Lung (tissue), 12 donors: ENCODE measurements around the gene GDF15. TPM values are rescaled to one million over a fixed set of nuclear protein-coding genes. Genes with fewer than 3 reads are reported as not detected.

ENCODE experiments used
- ATAC-seq: fragments of 200-7000 bp; cut with Tn5 transposase; one replicate; pipeline ENCODE4 v1.9.1; 2020; ENCODE audit warnings: moderate number of reproducible peaks; ENCODE audit not compliant: insufficient read depth, low FRiP score
- DNase-seq, 3 donors: peaks; one replicate each; pipeline ENCODE4 v3.0.0-alpha.2; 2013 to 2017
- H3K27ac ChIP-seq, 2 donors: one replicate each; pipeline ENCODE4 v1.5.1; 2013; ENCODE audit warnings: mild to moderate bottlenecking in 2 of 2, moderate library complexity in 2 of 2, control low read depth in 1 of 2, inconsistent platforms in 1 of 2, low read depth in 1 of 2, low read length in 1 of 2
- H3K27me3 ChIP-seq, 3 donors: one replicate each; pipeline ENCODE4 v1.5.1; 2013; ENCODE audit warnings: low read length in 2 of 3; ENCODE audit not compliant: control insufficient read depth in 3 of 3, insufficient read depth in 3 of 3
- H3K36me3 ChIP-seq, 4 donors: one replicate each; pipeline ENCODE4 v1.5.1; 2013; ENCODE audit warnings: low read length in 4 of 4, mild to moderate bottlenecking in 1 of 4, moderate library complexity in 1 of 4; ENCODE audit not compliant: control insufficient read depth in 4 of 4, insufficient read depth in 4 of 4
- H3K4me1 ChIP-seq, 5 donors: one replicate each; pipeline ENCODE4 v1.5.1; 2013; ENCODE audit warnings: low read length in 5 of 5, mild to moderate bottlenecking in 2 of 5, moderate library complexity in 1 of 5; ENCODE audit not compliant: control insufficient read depth in 5 of 5, insufficient read depth in 5 of 5
- H3K4me3 ChIP-seq: one replicate; pipeline ENCODE4 v1.5.1; 2013; ENCODE audit warnings: mild to moderate bottlenecking, control low read depth, moderate library complexity
- H3K9ac ChIP-seq, 2 donors: one replicate each; pipeline ENCODE4 v1.5.1; 2013; ENCODE audit warnings: low read length in 2 of 2, control low read depth in 1 of 2; ENCODE audit not compliant: insufficient read depth in 1 of 2
- H3K9me3 ChIP-seq, 4 donors: one replicate each; pipeline ENCODE4 v1.5.1; 2013; ENCODE audit warnings: low read length in 3 of 4, mild to moderate bottlenecking in 1 of 4, moderate library complexity in 1 of 4; ENCODE audit not compliant: control insufficient read depth in 4 of 4, insufficient read depth in 3 of 4
- WGBS, 2 donors: extraction: QIAGEN DNeasy Blood & Tissue Kit; methylation state at CpG; one replicate each; pipeline ENCODE4 v1.1.7; 2013; 5-methylcytosine and 5-hydroxymethylcytosine counted together
- polyA plus RNA-seq, 2 donors: library from polyadenylated mRNA; stranded (reverse); fragments of 200-250 nt; gene quantifications; one replicate each; pipeline ENCODE4 v1.2.1, GENCODE V29; 2013
- total RNA-seq, 2 donors: library from RNA; depleted of rRNA in 1 of 2; stranded (reverse); fragments of >200 nt in 1 of 2; gene quantifications; one replicate each; pipeline ENCODE4 v1.2.1, GENCODE V29; 2014 to 2021
- TF ChIP-seq, protein P1 (sequence below): IDR thresholded peaks from 2 replicates; pipeline ENCODE4 v1.5.1; 2012; ENCODE audit warnings: mild to moderate bottlenecking; ENCODE audit errors: control extremely low read depth, extremely low read depth
- donor health status: control.
- donor health status: control.
- donor health status: Bipolar disorder and iron deficiency.
- donor health status: healthy.
- donor health status: DM: yes; HTN: yes; CAD: no.

The GDF15 gene
- total and polyA plus RNA-seq, 4 donors = 45.4 to 119 (median 56.8) TPM

DNA sequence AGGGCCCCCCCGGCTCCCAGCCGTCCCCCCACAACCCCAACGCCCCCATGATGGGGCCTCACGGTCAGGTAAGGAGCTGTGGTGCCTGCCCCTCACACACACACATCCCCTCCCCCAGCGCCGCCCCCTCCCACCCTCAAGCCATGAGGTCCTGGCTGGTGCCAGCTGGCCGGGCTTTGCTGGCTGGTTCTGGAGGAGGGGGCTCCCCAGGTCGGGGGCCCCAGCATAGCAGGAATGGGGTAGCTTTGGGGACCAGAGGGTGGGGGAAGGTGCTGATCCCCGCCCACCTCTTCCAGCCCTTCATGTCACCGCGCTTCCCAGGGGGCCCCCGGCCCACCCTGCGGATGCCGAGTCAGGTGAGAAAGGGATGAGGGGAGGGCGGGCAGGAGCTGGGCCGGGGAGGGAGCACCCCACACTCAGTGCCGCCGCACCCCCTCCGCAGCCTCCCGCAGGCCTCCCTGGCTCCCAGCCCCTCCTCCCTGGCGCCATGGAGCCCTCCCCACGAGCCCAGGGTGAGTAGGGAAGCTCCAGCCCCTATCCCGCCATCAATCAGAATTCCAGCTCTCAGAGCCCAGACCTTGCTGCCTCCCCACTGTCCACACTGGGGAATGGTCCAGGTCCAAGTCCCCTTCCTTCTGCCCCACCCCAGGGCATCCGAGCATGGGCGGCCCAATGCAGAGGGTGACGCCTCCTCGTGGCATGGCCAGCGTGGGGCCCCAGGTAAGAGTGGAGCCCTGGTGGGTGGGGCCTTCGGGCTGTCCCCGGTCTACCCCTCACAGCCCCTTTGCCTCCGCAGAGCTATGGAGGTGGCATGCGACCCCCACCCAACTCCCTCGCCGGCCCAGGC is 45.6 kb downstream of the GDF15 start:
- Histone ChIP-seq H3K4me3 (no peak overlapping the region), H3K9me3 (no peaks in the 10 kb centered on the region), H3K4me1 (peaks cover 0 to 39% (median 17%) of the 10 kb centered on the region in 5 donors), H3K36me3 (peaks cover 0 to 12% (median 0%) of the 10 kb centered on the region in 4 donors), H3K9ac (no peak overlapping the region), H3K27me3 (no peaks in the 10 kb centered on the region), H3K27ac (no peak overlapping the region)
- WGBS, 2 donors = 85 to 89% methylated on average over 22 to 34 of the region's 34 CpGs
- DNase-seq = no peak
- TF ChIP-seq, protein P1, sequence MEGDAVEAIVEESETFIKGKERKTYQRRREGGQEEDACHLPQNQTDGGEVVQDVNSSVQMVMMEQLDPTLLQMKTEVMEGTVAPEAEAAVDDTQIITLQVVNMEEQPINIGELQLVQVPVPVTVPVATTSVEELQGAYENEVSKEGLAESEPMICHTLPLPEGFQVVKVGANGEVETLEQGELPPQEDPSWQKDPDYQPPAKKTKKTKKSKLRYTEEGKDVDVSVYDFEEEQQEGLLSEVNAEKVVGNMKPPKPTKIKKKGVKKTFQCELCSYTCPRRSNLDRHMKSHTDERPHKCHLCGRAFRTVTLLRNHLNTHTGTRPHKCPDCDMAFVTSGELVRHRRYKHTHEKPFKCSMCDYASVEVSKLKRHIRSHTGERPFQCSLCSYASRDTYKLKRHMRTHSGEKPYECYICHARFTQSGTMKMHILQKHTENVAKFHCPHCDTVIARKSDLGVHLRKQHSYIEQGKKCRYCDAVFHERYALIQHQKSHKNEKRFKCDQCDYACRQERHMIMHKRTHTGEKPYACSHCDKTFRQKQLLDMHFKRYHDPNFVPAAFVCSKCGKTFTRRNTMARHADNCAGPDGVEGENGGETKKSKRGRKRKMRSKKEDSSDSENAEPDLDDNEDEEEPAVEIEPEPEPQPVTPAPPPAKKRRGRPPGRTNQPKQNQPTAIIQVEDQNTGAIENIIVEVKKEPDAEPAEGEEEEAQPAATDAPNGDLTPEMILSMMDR = no peak
- no peak for ATAC-seq

DNA sequence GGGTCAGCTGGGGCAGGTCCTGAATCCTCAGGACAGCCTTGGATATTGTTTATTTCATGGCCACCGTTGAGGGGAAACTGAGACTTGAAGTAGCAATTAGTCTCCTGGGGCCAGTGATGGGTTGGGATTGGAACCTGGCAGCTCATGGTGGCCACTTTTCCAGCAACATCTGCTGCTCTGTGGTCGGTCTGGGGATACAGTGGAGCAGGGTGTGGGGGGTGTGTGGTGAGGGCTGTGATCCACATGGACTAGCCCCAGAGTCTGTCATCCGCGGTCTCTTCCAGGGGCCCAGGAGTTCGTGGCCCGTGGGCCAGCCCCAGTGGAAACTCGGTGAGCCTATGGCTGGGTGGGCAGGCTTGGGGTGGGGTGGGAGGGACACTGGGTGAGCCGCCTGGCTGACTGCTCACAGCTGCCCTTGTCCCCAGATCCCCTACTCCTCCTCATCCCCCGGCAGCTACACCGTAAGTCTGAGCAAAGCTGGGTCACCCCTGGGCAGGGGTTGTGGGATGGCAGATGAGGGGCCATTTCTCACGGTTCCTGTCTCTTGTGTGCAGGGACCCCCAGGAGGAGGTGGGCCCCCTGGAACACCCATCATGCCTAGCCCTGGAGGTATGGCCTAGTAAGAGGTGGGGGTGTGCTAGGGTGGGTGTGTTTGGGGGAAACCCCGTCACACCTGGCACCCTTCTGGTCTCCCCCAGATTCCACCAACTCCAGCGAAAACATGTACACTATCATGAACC is 46.5 kb downstream of the GDF15 start:
- Histone ChIP-seq H3K27ac (no peak overlapping the region), H3K4me1 (peaks cover 0 to 42% (median 21%) of the 10 kb centered on the region in 5 donors), H3K27me3 (no peaks in the 10 kb centered on the region), H3K9ac (no peak overlapping the region), H3K36me3 (peaks cover 0 to 10% (median 0%) of the 10 kb centered on the region in 4 donors), H3K4me3 (no peak overlapping the region), H3K9me3 (no peaks in the 10 kb centered on the region)
- ATAC-seq (no peak), DNase-seq (no peak)
- TF ChIP-seq, protein P1 = no peak
- 76 to 83% methylated on average over 13 of the region's 13 CpGs for whole genome bisulfite sequencing, 2 donors

DNA sequence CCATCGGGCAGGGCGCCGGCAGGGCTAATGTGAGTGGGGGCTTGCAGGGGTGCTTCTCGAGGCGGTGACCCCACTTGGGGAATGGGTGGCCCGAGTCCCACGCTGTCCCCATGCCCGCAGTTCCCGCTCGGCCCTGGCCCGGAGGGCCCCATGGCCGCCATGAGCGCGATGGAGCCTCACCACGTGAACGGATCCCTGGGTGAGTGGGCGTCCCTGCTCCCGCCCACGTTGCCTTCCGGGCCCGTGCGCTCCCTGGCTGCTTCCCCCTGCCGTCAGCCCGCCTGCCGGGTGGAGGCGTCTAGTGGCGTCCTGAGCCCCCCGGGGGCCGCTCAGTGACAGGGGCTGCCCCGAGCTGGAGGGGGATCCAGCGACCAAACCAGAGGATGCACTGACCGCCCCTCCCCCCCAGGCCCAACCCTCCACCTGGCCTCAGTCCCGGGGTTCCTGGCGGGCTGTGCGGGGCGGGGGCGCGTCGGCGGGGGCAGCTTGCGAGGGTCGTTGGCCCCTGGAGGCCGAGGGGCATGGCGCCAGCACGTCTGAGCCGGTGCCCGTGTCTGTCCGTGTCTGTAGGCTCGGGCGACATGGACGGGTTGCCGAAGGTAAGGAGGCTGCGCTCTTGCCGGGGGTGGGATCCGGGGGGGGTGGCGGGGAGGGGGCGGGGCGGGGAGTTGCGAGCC is 47.2 kb downstream of the GDF15 start:
- no peaks in the 10 kb centered on the region for H3K27me3 ChIP-seq
- peak overlapping the region; percentile 15 for H3K4me3 ChIP-seq
- H3K9ac ChIP-seq = no peak overlapping the region
- no peak overlapping the region for H3K27ac ChIP-seq
- ATAC-seq = no peak
- no peaks in the 10 kb centered on the region for H3K9me3 ChIP-seq
- peaks cover 0 to 7% (median 0%) of the 10 kb centered on the region in 4 donors for H3K36me3 ChIP-seq
- peak; percentile 64 to 74 (median 73) for DNase-seq
- WGBS, 2 donors = 12% methylated on average over 37 to 59 of the region's 59 CpGs
- TF ChIP-seq, protein P1 = no peak
- H3K4me1 ChIP-seq = peaks cover 0 to 42% (median 24%) of the 10 kb centered on the region in 5 donors
